ENCODE results near the gene FOXP1.

GRCh38 chr3:71121429-71122167 lies 461.9 kb downstream of the FOXP1 start:
- no peak for TF ChIP-seq BHLHE40 (IDR thresholded peaks at IDR 0.05; ENCODE audit: borderline replicate concordance)
- TF ChIP-seq SUZ12 (IDR thresholded peaks at IDR 0.05): no peak
- no peak for TF ChIP-seq ELF4 (IDR thresholded peaks at IDR 0.05)
- no peak for TF ChIP-seq SP1 (IDR thresholded peaks at IDR 0.05)

All from HEK293T (cell line).